GM19238 (cell line): ENCODE results near the gene ZNF710.
"Not testable (repeated sequence)": the region's sequence is repeated elsewhere in the genome, so short reads cannot be mapped to it uniquely, and the experiment has no call there.

Experiments used
- DNase-seq: peaks from one replicate; pipeline ENCODE4 v3.0.0; 2011; ENCODE audit warnings: low spot score; ENCODE audit not compliant: insufficient read length

ZNF710 gene, protein sequence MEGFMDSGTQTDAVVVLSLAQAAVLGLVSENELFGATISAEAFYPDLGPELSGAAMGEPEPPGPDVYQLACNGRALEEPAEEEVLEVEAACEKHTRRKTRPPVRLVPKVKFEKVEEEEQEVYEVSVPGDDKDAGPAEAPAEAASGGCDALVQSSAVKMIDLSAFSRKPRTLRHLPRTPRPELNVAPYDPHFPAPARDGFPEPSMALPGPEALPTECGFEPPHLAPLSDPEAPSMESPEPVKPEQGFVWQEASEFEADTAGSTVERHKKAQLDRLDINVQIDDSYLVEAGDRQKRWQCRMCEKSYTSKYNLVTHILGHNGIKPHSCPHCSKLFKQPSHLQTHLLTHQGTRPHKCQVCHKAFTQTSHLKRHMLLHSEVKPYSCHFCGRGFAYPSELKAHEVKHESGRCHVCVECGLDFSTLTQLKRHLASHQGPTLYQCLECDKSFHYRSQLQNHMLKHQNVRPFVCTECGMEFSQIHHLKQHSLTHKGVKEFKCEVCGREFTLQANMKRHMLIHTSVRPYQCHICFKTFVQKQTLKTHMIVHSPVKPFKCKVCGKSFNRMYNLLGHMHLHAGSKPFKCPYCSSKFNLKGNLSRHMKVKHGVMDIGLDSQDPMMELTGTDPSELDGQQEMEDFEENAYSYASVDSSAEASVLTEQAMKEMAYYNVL

DNA sequence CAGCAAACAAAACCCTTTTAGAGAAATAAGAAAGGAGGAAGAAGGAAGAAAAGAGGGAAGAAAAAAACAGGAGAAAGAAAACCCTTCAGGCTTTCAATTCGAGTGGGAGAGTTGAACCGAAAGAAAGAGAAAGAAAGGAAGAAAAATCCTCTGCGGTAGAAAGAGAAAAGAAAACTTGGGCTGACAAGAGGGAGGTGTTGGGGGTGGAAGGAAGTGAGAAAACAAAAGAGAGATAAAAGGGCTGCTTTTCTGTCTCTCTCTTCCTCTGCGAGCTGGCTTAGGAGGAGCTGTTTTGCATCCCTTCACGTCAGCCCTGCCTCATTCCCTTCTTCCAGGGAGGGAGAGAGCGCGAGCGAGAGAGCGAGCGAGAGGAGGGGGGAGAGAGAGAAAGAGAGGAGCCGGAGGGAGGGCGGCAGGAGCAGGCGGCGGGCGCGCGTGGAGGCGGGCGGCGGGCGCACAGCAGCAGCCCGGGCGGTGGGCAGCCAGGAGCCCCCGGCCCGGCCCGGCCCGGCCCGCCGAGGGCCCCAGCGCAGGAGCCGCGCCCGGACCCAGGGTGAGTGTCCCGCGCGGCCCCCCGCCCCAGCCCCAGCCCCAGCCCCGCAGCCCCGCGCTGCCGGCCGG, at the start of gene ZNF710:
ZNF710 (plus strand) TSS at position 263 of the 621 bp plus-strand sequence. CDS start 65,814 bp downstream, outside the sequence.
- peak; percentile 66 for DNase-seq

DNA sequence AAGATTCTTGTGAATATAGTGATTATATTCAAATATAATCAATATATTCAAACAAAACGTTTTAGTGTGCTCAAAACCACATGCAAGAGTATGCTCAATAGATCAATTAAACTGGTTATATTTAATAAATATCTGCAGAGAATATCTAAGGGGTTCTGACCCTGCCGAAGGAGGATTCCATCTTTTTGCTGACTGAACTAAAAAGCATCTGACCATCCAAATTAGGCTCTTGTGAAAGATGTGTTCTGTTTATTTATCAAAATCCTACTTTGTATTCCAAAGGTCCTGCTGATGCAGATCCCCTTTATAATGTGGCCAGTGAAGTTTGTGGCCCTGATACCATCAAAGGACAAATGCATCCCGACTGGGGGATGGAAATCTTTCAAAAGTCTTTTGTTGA, 46.6 kb upstream of the ZNF710 start:
- DNase-seq: no peak

DNA sequence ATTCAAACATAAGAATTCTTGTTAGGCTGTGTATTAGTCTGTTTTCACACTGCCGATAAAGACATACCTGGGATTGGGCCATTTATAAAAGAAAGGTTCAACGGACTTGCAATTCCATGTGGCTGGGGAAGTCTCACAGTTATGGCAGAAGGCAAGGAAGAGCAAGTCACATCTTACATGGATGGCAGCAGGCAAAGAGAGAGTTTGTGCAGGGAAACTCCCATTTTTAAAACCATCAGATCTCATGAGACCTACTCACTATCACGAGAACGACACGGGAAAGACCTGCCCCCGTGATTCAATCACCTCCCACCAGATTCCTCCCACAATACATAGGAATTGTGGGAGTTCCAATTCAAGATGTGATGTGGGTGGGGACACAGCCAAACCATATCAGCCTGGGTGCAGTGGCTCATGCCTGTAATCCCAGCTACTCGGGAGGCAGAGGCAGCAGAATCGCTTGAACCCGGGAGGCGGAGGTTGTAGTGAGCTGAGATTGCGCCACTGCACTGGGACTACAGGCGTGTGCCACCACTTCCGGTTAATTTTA, 45.6 kb upstream of the ZNF710 start:
- DNase-seq: not testable (repeated sequence)

DNA sequence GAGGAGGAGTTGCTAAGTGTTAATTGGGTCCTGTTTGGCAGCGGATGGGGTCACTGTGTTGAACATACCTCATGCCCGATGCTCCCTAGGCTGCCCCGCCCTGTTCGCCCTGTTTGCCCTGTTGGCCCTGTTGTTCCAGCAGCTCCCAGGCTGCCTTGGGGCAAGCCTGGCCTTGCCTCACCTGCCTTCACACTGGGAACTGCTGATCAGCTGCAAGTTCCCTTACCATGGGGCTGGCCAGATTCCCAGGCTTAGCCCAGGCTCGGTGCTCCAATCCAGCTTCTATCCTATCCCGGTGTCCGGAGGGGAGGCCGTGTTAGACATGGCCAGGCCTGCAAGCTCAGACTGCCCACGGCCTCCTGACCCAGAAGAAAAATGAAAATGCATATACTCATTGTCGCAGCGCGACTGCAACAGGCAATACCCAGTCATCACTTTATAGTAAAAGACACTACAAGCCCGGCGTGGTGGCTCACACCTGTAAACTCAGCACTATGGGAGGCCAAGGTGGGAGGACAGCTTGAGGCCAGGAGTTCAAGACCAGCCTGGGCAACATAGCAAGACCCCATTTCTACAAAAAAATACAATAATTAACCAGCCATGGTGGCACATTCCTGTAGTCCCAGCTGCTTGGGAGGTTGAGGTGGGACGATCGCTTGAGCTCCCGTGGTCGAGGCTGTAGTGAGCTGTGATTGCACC, 42.9 kb upstream of the ZNF710 start:
- DNase-seq: no peak

DNA sequence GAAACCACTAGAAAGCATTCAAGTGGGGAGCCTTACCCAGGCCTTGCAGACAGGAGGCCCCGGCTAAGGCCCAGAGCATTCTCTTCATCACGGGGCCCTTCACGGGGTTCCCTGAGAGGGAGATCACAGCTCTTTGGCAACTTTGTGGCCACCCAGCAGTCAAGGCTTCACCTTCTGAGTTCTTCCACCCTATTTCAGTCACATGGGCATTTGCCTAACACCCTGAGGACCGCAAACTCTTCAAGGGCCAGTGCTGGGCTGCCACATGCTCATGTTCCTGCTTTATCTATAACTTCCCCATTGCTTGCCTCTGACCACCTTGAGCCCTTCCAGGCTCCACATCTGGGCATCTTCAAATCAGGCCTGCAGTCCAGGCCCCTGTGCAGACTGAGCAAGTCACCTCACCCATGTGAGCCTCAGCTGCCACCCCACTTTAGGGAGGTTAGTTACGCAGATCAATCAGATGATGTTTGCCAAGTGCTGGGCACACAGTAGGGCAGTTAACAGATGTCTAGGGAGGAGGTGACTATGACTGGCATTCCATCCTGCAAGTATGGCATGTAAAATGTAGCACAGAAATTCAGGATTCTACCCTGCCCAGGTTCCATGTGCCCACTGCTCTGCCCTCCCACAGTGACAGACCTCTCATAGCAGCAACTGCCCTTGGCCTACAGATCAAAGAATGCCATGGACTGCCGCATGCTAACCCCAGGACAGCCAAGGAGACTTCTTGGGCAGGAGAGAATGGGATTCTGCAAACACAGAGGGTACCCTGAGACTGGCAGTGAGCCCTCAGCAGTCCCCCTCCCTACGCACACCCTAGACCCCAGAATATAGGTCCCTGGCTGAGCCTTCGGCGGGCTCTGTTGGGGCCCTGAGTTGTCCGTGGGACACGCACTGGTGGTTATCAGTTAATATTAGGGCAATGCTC, 37.6 kb upstream of the ZNF710 start:
- DNase-seq: no peak

DNA sequence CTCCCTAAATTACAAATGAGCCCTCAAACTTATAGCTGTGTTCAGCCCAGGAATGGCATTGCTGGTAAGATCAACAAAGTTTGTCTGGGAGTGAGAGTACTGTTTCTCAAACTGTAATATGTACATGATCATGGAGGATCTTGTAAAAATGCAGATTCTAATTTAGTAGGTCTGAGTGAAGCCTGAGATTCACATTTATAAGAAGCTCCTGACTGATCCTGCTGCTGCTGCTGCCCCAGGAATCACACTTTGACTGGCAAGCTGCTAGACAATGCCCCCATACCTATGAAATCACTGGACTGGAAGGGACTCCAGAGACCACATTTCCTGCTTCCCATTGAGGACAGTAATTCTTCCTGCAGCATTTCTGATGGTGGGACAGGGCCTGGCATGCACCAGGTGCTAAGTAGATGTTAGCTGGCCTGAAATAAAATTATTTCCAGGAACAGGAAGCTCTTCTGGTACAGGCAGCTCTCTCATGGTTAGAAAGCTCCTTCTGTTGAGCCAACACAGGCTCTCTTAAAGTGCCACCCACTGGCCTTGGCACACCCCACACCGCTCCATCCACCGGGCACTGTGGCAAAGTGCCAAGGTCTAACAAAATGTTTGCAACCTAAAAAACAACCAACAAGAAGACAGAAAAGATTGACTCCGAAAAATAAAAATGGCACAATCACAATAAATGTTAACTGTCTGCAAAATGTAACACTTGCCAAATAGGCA, 36.7 kb upstream of the ZNF710 start:
- DNase-seq: no peak

DNA sequence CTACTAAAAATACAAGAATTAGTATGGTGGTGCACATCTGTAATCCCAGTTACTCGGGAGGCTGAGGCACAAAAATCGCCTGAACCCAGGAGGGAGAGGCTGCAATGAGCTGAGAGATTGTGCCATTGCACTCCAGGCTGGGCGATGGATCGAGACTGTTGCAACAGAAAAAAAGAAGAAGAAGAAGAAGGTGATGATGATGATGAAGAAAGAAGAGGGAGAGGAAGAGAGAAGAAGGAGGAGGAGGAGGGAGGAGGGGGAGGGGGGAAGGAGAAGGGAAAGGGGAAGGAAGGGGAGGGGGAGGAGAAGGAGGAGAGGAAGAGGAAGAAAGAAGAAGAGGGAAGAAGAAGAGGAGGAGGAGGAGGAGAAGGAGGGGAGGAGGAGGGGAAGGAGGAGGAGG, 33.2 kb upstream of the ZNF710 start:
- DNase-seq: no peak

DNA sequence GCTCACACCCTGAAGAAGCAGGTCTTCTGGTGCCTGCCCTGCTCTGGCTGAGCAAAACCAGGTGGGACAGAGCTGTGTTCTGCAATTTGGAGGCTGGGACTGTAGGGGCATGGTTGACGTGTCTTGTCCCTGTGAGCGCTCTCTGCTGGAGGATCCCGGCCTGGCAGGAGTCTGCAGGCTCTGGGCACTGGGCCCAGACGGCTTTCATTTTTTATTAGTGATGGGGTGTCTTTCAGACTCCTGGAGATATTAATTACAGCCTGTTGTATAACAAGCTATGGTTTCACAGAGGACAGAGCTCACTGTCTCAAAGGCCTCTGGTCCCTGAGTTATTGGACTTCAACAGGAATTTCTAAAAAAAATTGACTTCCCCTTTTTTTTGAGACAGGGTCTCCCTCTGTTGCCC, 29.5 kb upstream of the ZNF710 start:
- DNase-seq: peak; percentile 47

DNA sequence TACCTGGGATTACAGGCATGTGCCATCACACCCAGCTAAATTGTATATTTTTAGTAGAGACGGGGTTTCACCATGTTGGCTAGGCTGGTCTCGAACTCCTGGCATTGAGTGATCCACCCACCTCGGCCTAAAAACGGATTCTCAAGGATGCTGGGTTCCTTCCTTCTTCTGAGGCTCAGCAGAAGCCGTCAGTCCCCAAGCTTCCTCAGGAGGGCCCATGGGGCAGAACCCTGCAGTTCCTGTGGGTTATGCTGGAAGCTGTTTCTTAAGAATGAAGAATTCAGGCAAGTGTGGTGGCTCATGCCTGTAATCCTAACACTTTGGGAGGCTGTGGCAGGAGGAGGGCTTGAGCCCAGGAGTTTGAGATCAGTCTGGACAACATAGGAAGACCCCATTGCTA, 29.0 kb upstream of the ZNF710 start:
- no peak for DNase-seq

DNA sequence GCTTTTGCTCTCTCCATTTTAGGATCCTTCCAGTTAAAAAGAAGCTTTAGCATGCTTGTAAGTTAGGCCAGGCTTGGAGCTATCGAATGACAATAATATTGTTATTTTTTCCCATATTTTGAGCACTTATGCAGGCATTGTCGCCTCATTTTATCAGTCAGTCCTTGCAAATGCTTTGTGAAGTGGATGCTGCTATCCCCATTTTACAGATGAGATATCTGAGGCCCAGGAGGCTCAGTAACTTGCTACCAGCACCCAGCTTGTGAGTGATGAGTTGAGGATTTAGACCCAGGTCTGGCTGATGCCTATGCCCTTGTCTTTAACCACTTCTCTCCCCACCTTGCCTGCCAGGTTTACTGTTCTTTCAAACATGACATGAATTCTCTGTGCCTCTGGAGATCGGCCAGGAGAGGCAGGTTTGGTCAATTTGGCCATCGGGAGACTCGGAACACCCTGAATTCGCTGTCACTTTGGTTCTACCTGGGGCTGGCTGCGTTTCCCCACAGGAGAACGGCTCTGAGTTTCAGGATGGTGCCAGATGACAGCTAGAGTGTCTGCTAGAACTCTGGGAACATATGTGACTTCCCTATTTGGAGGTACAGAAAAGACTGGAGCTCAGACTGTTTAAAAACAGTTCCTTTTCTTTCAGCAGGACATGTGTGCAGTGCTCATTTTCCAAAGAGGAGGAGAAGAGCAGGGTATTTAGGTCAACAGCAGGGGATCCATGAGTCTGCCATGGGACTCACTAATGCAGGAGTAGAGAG, 25.5 kb upstream of the ZNF710 start:
- DNase-seq: no peak

DNA sequence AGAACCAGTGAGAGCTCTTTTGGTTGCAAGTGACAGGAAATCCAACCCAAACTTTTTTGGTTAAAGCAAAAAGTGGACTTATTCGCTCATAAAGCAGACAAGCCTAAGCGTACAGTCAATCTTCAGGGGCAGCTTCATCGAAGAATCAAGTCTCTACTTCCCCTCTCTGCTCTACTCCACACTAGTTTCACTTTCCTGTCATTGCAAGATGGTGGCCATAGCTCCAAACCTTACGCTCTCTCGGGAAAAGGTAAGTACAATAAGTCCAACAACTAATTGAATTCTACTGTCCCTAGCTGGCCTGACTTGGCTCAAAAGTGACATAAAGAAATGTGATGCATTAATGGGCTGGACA, 24.9 kb upstream of the ZNF710 start:
- DNase-seq: no peak

DNA sequence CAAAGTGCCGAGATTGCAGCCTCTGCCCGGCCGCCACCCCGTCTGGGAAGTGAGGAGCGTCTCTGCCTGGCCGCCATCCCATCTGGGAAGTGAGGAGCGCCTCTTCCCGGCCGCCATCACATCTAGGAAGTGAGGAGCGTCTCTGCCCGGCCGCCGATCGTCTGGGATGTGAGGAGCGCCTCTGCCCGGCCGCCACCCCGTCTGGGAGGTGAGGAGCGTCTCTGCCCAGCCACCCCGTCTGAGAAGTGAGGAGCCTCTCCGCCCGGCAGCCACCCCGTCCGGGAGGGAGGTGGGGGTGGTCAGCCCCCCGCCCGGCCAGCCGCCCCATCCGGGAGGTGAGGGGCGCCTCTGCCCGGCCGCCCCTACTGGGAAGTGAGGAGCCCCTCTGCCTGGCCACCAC, 23.3 kb upstream of the ZNF710 start:
- DNase-seq: not testable (repeated sequence)

DNA sequence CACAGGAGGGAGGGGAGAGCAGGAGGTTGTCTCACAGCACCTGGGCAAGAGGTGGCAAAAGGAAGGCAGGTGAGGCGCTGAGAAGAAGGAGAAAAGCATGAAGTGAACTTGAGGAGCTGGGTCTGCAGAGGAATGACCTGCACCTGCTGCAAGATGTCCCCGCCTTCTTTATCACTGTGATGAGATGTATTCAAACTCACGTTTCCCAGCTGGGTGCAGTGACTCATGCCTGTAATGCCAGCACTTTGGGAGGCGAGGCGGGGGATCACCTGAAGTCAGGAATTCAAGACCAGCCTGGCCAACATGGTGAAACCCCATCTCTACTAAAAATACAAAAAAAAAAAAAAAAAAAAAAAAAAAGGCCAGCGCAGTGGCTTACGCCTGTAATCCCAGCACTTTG, 22.2 kb upstream of the ZNF710 start:
- DNase-seq: no peak

DNA sequence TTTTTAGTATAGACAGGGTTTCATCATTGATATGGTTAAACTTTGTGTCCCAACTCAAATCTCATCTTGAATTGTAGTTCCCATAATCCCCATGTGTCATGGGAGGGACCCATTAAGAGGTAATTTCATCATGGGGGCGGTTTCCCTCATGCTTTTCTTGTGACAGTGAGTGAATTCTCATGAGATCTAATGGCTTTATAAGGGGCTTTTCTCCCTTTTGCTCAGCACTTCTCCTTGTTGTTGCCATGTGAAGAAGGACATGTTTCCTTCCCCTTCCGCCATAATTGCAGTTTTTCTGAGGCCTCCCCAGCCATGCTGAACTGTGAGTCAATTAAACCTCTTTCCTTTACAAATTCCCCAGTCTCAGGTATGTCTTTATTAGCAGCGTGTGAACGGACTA, 20.2 kb upstream of the ZNF710 start:
- no peak for DNase-seq

DNA sequence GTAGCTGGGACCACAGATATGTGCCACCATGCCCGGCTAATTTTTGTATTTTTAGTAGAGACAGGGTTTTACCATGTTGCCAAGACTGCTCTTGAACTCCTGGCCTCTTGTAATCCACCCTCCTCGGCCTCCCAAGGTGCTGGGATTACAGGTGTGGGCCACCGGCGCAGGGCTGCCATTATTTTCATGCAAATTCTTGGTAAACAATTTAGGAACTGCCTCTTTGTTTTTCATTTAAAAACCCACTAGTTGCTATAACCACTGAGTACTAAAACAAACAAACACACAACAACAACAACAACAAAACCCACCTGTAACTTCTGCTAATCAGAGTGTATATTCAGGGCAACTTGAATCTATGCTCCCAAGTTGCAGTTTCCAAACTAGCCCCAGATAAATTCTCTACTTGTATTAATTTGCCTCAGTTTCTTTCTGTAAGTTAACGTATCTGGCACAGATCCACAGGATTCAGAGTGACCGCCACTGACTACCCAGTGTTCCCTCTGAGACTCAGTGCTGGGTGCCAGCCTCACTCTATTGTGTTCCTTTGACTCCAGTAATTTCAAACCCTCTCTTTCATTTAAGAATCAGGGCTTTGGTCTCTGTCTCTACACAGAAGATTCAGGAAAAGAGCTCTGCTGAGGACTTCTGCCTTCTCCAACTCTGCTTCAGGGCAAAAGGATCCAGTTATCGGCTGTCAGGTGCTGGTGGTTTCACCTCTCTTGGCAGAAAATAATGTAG, 18.6 kb upstream of the ZNF710 start:
- no peak for DNase-seq

DNA sequence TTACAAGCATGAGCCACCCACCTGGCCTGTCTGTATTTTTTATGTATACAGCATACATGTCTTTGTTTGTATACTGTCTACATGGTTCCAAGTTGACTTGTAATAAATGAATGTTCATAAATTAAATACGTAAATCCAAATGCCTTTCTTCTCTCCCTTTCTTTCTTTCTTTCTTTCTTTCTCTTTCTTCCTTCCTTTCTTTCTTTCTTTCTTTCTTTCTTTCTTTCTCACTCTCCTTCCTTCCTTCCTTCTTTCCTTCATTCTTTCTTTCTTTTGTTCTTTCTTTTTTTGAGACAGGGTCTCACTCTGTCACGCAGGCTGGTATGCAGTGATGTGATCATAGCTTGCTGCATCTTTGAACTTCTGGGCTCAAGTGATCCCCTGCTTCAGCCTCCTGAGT, 17.1 kb upstream of the ZNF710 start:
- DNase-seq: no peak

DNA sequence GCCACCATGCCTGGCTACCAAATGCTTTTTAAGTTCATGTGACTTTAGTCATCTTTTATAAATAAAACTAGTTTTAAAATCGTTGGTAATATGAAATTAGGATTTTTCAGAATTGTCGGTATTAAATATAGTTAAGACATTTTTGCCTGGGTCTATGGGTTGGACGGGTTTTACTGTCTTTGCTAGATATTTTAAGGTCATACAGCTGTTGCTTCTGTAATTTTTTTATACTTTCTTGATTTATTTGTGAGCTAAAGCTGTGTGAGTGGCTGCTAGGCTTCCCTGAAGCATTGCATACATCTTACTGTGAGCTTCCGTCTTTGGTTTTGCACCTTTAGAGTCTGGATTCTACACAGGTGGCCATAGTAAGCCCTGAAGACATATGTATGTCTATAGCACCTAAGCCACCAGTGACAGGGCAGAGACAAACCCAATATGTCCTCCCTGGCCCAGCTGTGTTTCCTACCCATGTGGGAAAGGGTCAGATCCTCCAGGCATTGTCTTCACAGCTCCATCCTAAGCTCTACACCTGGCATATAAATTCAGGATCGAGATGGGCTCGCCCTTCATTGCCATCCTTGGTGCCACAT, 16.6 kb upstream of the ZNF710 start:
- no peak for DNase-seq

DNA sequence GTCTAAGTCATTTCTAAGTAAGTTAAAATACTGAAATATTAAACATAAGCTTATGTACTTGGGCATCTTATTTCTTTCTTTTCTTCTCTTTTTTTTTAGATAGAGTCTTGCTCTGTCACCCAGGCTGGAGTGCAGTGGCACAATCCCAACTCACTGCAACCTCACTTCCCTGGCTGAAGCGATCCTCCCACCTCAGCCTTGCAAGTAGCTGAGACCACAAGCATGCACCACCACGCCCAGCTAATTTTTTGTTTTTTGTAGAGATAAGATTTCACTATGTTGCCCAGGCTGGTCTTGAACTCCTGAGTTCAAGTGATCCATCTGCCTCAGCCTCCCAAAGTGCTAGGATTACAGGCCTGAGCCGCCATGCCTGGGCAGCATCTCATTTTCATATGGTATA, 16.0 kb upstream of the ZNF710 start:
- DNase-seq: no peak
